Retinal pigment epithelial cell (primary cell): ENCODE data around the gene ORC5.
"Not testable (repeated sequence)": the region's sequence is repeated elsewhere in the genome, so short reads cannot be mapped to it uniquely, and the experiment has no call there.

Experiments
- DNase-seq: peaks from one replicate; pipeline ENCODE4 v3.0.0-alpha.2; 2010; ENCODE audit warnings: low read depth
- H3K4me3 ChIP-seq: 2 replicates; pipeline ENCODE4 v1.5.1; 2011; ENCODE audit warnings: mild to moderate bottlenecking, low read length, control low read depth, moderate library complexity
- CTCF ChIP-seq: conservative IDR thresholded peaks from 2 replicates; pipeline ENCODE4 v1.5.1; 2011; ENCODE audit warnings: low read depth, low read length, control low read depth, inconsistent platforms

Gene ORC5

GRCh38 chr7:104192434-104192833, 15.4 kb downstream of the ORC5 start:
- no peak for DNase-seq
- no peak for TF ChIP-seq CTCF
- H3K4me3 ChIP-seq: no peak overlapping the region

GRCh38 chr7:104185346-104185745, 22.5 kb downstream of the ORC5 start:
- no peak for DNase-seq
- no peak overlapping the region for H3K4me3 ChIP-seq
- no peak for TF ChIP-seq CTCF

- H3K4me3 ChIP-seq: no peak overlapping the region
- DNase-seq: no peak
- no peak for TF ChIP-seq CTCF
Measured at GRCh38 chr7:104179178-104179577, 28.6 kb downstream of the ORC5 start.

- H3K4me3 ChIP-seq, DNase-seq: not testable (repeated sequence)
Measured at GRCh38 chr7:104177565-104178083, 30.2 kb downstream of the ORC5 start.

- no peak overlapping the region for H3K4me3 ChIP-seq
- TF ChIP-seq CTCF: no peak
- DNase-seq: no peak
Measured at GRCh38 chr7:104176332-104176731, 31.5 kb downstream of the ORC5 start.

GRCh38 chr7:104175361-104175984, 32.3 kb downstream of the ORC5 start:
- H3K4me3 ChIP-seq: no peak overlapping the region
- DNase-seq: no peak
- TF ChIP-seq CTCF: no peak

GRCh38 chr7:104174798-104175197, 33.0 kb downstream of the ORC5 start:
- H3K4me3 ChIP-seq: no peak overlapping the region
- no peak for DNase-seq
- TF ChIP-seq CTCF: no peak

GRCh38 chr7:104162081-104162480, 45.7 kb downstream of the ORC5 start:
- no peak for DNase-seq
- no peak for TF ChIP-seq CTCF
- H3K4me3 ChIP-seq: no peak overlapping the region
